Cardiac muscle cell (in vitro differentiated cells and primary cell): ENCODE measurements around the gene TXNDC11. TPM values are rescaled to one million over a fixed set of nuclear protein-coding genes. Genes with fewer than 3 reads are reported as not detected.
A peak's percentile ranks its signal among the peaks of the same experiment; 100 is the strongest.

Experiments used
- DNase-seq, 2 donors: peaks; one replicate each; pipeline versions ENCODE4 v3.0.0 to v3.0.0-alpha.2; 2010 to 2017; ENCODE audit warnings: low read depth in 1 of 2, low spot score in 1 of 2
- H3K27ac ChIP-seq: fragments of 200-600 bp; sonication (generic); 2 replicates; pipeline ENCODE4 v1.5.1; 2016
- H3K27me3 ChIP-seq: fragments of 200-600 bp; sonication (generic); 2 replicates; pipeline ENCODE4 v1.6.0; 2016; ENCODE audit warnings: control low read depth
- H3K36me3 ChIP-seq: fragments of 200-600 bp; sonication (generic); 2 replicates; pipeline ENCODE4 v1.5.1; 2016; ENCODE audit warnings: control low read depth
- H3K4me1 ChIP-seq: fragments of 200-600 bp; sonication (generic); 2 replicates; pipeline ENCODE4 v1.8.1; 2017; ENCODE audit warnings: low read depth, mild to moderate bottlenecking, mixed run types
- H3K4me3 ChIP-seq: fragments of 200-600 bp; sonication (generic); 2 replicates; pipeline ENCODE4 v1.5.1; 2016; ENCODE audit warnings: mild to moderate bottlenecking
- H3K9me3 ChIP-seq: fragments of 200-600 bp; sonication (generic); 2 replicates; pipeline ENCODE4 v1.5.1; 2017; ENCODE audit warnings: low read depth, mild to moderate bottlenecking, control low read depth
- CTCF ChIP-seq: IDR thresholded peaks from 2 replicates; pipeline ENCODE4 v1.5.1; 2012; ENCODE audit warnings: low read depth, mild to moderate bottlenecking, low read length
- polyA plus RNA-seq: library from polyadenylated mRNA; unstranded; fragments of >200 nt; fragmentation: Nextera tagmentation; extraction: Ambion mirVana; gene quantifications from 2 replicates; pipeline ENCODE4 v1.2.1, GENCODE V29; 2016
- total RNA-seq: library from RNA; depleted of rRNA; stranded (reverse); fragments of >200 nt; gene quantifications from 2 replicates; pipeline ENCODE4 v1.2.3, GENCODE V29; 2016

The TXNDC11 gene
- total and polyA plus RNA-seq, 2 experiments from 2014 or later, result 26.6 to 43.0 TPM

- no peaks in the 10 kb centered on the region for H3K36me3 ChIP-seq
- no peak for TF ChIP-seq CTCF
- H3K27me3 ChIP-seq, result no peaks in the 10 kb centered on the region
- no peak overlapping the region for H3K4me3 ChIP-seq
- H3K27ac ChIP-seq, result no peak overlapping the region
- no peaks in the 10 kb centered on the region for H3K9me3 ChIP-seq
- peaks cover 4% of the 10 kb centered on the region for H3K4me1 ChIP-seq
- no peak for DNase-seq
Observed at GRCh38 chr16:11639008-11639562, 103.6 kb downstream of the TXNDC11 start.

- TF ChIP-seq CTCF, result no peak
- Histone ChIP-seq H3K4me3 (no peak overlapping the region), H3K4me1 (peaks cover 4% of the 10 kb centered on the region), H3K27ac (no peak overlapping the region), H3K36me3 (no peaks in the 10 kb centered on the region), H3K27me3 (no peaks in the 10 kb centered on the region), H3K9me3 (no peaks in the 10 kb centered on the region)
- no peak for DNase-seq
Observed at GRCh38 chr16:11638140-11638539, 104.5 kb downstream of the TXNDC11 start.

GRCh38 chr16:11637320-11637719 is 105.3 kb downstream of the TXNDC11 start:
- DNase-seq, result no peak
- TF ChIP-seq CTCF, result no peak
- H3K36me3 ChIP-seq, result no peaks in the 10 kb centered on the region
- H3K9me3 ChIP-seq, result no peaks in the 10 kb centered on the region
- H3K4me3 ChIP-seq, result no peak overlapping the region
- H3K27me3 ChIP-seq, result no peaks in the 10 kb centered on the region
- H3K27ac ChIP-seq, result no peak overlapping the region
- peaks cover 10% of the 10 kb centered on the region for H3K4me1 ChIP-seq

- Histone ChIP-seq H3K4me1 (peaks cover 10% of the 10 kb centered on the region), H3K36me3 (no peaks in the 10 kb centered on the region), H3K27ac (no peak overlapping the region), H3K4me3 (no peak overlapping the region), H3K9me3 (no peaks in the 10 kb centered on the region), H3K27me3 (no peaks in the 10 kb centered on the region)
- TF ChIP-seq CTCF, result no peak
- DNase-seq, result peak in 1 of 2 donors; percentile 44
Observed at GRCh38 chr16:11636172-11636721, 106.4 kb downstream of the TXNDC11 start.

GRCh38 chr16:11635679-11636171 is 106.9 kb downstream of the TXNDC11 start:
- H3K4me3 ChIP-seq, result no peak overlapping the region
- peaks cover 10% of the 10 kb centered on the region for H3K4me1 ChIP-seq
- no peaks in the 10 kb centered on the region for H3K27me3 ChIP-seq
- no peak for TF ChIP-seq CTCF
- no peak for DNase-seq
- H3K27ac ChIP-seq, result no peak overlapping the region
- no peaks in the 10 kb centered on the region for H3K9me3 ChIP-seq
- H3K36me3 ChIP-seq, result no peaks in the 10 kb centered on the region
